HS-5 (cell line): ENCODE results near the gene PCNX3.

Source experiments
- DNase-seq: peaks from one replicate; pipeline ENCODE4 v3.0.0-alpha.2; 2012; ENCODE audit warnings: low read depth

Gene PCNX3

DNA sequence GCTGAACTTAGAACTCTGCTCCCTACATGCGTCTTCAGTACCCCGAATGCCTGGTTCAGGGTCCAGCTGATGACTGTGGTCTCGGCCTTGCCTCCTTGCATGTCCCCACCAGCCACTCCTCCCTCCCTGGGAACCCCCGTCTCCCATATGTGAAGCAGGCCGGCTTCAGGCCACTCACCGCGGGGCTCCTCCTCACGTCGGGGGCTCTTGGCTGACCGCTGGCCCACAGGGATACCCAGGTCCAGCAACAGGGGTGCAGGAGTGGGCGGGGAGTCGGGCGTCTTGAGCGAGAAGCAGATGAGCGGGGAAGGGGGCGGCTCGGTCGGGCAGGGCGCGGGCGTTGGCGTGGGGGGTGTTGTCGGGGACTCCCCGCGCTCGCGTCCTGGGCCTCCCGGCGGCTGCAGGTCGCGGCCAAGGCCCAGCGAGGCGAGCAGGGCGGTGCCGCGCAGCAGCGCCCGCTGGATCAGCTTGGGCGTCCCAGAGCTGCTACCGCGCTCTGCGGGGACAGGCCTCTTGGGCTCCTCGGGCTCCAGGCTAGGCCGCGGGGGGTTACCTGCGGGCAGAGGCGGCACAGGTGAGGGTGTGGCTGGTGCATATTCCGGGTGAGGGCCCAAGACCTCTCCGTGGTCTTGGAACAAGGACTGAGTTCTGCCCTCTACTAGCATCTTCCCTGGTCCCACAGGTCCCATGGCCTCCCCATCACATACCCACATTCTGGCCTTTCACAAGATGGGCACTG lies 16.2 kb upstream of the PCNX3 start:
- no peak for DNase-seq

DNA sequence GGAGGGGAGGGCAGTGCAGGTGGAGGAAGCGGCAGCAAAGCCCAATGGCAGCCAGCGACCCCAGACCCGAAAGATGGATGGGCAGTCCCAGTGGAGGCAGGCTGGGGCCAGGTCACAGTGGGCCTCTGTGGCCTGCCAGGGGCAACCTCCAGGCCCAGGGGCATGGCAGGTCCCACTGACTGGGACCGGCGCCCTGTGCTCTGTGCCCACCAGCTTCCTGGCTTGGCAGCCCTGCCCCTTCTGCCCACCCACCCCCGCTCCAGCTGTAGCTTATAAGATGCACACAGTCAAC lies 15.7 kb upstream of the PCNX3 start:
- no peak for DNase-seq

DNA sequence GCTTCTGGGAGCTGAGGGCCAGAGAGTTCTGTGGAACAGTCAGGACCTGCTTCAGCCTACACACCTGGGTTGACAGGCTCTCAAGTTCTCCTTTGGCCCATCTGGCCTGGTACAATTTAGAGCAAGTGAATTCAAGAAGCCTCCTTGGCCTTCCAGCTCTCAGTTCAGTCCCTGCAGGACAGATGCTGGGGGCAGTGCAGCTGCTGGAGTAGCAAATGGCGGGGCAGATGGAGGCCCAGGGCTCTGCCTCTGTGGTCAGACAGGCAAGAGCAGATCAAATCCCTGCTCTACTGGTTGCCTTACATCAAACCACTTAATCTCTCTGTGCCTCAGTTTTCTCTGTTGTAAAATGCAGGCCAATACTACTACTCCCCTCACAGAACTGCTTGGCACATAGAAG lies 11.3 kb upstream of the PCNX3 start:
- DNase-seq: no peak

DNA sequence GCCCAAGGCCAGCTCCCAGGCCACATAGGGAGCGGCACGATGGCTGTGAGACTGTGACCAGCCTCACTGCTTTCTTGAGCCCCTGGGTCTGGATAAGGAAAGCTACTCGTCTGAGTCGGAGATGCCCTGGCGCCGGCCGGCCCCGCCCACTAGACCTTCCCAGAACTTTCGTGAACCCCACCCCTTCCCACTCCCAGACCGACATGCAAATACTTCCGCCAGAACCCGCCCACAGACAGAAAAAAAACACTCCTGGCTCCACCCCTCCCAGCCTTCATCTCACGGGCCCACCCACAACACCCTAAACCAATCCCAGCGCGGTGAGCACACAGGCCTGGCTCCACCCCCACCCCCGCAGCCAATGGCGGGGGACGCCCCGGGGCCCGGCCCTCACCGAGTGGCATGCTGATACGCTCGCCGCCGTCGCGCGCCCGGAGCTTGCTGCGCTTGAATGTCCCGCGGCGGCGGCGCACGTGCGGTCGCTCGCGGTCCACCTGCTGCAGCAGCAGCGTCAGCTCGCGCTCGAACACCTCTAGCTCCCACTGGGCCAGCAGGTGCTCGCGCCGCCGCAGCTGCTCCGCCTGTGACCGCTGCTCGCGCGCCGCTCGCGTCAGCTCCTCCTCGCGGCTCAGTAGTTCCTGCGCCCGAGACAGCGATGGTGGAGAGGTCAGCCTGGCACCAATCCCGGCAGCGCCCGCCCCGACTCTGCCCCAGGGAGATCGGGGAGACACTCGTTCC lies 8.5 kb upstream of the PCNX3 start:
- peak; percentile 37 for DNase-seq

DNA sequence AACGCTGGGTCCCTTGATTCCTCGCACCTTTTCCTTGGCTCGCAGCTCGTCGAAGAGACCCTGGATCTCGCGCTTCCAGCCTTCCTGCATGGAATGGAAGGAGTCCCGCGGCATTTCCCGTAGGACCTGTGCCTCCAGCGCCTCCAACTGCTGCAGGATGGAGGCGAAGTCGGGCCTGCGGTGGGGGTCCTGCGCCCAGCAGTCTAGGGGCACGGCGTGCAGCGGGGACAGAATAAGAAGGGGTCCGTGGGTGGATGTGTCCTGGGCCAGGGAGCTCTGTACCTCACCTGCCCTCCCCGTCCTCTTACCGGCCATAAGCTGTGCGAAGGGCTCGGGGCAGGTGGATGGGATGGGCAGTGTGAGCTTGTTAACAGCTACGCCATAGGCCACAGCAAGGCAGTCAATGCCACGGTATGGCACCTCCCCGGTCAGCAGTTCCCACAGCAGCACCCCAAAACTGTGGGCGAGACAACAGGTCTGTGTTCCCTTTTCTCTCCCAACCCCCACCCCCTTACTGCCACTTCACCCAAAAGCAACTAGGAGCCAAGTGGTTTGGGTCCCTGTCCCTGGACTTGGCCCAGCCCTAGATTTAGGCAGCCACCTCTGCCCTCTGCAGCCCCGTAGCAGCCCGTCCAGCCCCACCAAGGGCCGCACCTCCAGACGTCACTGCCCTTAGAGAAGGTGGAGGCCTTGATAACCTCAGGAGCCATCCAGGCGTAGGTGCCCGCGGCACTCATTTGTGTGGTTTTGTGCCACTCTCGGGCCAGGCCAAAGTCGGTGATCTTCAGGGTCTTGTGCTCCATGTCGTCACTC lies 7.8 kb upstream of the PCNX3 start:
- no peak for DNase-seq

DNA sequence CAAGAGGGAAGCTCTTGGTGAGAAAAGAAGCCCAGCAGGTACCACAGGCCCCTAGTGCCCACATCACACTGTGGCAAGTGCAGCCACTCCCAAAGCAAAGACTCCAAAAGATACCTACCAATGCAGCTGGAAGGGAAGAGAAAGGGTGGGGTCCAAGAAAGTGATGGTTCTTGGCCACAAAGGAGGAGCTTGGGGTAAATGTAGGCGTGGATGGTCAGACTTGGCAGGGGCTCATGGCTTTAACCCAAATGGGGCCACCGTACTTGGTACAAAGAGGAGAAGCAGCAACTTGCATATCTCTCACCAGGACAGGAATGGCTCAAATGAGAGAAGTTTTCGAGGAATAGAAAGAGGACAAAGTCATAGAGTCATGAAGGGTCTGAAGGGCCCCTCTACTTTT lies 6.3 kb upstream of the PCNX3 start:
- no peak for DNase-seq

DNA sequence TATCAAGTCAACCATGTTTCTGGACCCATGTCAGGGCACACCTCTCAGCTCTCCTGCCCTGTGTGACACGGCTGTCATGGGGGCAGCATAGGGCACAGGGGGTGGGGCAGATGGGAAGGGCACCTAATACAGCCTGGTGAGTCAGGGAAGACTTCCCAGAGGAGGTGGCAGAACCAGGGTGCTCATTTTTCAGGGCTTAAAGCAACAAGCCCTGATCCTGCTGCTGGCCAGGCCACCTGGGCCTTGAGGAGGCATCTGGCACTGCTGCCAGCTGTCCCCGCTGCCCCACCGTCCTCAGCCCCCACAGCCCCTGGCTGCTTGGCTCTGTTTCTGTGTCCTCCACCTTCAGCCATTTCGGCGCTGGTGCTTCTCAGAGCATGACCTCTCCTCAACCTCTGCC lies 5.9 kb upstream of the PCNX3 start:
- no peak for DNase-seq

DNA sequence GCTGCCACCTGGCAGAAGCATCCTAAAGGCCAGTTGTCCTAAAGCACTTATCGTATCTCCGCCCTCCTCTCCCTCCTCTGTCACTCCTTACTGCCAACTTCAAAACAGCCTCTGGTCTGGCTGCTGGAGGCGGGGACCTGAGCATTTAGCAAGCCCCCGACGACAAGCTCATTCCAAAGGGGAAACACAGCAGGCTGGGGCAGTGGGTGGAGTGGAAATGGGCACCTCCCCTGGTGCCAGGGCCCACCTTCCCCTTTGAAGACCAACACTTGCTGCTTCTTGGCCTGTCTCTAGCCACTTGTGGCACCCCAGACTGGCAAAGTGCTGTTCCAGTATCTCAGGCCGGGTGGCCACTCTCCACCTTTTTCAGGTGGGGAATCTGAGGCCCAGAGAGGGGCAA lies 5.2 kb upstream of the PCNX3 start:
- DNase-seq: no peak

DNA sequence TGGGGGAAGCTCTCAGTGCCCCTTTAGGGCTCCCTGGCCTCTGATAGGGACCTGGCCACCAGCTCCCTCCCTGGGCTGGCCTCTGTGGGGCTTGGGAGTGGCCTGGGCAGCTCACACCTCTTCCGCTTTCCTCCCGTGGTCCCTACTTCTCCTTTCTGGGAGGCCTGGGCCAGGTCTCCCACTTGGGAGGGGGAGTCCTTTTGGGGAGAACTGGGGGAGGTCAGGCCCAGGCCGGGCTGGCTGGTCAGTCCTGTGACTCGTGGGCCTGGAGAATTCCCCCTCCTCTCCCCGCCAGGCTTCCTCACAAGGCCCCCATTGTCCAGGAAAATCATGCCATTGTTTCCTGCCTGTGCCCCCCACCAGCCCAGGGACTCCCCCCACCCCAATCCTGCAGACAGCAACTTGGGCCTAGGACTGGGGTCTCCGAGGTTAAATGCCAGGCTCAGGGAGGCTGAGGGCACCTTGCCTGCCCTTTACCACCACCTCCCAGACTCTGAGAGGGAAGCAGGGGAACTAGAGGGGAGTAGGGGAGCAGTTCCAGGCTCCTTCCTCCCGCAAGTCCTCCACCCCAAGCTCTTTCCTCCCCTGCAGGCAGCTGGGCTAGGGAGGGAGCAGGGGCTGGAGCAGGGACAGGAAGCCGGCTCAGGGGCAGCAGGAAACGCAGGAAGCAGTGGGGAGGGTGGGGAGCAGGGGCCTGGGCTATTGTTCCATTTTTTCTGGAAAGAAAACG lies 4.4 kb upstream of the PCNX3 start:
- no peak for DNase-seq

DNA sequence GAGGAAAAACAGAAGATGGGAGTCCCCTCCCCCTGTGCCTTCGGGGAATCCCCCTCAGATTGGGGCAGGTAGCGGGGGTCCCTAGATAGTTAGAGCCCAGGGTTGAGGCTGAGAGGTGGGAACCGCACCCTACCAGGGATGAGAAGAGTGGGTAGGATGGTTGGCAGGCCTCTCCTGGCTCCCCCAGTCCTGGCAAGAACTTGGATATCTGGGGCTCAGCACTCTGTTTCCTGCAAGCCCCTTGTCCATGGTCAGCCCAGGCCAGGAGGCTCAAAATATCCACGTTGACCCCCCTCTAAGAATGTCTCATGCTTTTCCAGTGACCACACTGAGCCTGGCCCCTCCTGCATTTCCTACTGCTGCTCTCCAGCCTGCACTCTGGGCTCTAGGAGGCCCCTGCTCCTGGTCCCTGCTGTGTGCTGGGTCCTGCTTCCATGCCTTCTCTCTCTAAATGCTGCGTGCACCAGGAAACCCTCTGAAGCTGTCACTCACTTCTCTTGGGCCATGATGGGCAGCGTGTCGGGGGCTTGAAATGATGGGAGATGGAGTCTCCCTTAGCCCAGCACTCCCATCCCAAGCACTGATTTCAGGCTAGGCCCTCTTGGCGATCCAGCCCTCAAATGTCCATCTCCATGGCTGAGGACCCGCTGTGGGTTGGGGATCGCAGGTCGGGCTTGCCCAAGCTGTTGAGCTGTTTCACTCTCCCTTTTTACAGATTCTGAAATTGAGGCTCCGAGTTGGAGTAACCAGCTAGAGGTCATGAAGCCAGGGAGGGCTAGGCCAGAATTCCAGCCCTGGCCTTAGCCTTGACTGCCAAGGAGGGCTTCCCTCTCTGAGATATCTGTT lies 3.6 kb upstream of the PCNX3 start:
- no peak for DNase-seq

DNA sequence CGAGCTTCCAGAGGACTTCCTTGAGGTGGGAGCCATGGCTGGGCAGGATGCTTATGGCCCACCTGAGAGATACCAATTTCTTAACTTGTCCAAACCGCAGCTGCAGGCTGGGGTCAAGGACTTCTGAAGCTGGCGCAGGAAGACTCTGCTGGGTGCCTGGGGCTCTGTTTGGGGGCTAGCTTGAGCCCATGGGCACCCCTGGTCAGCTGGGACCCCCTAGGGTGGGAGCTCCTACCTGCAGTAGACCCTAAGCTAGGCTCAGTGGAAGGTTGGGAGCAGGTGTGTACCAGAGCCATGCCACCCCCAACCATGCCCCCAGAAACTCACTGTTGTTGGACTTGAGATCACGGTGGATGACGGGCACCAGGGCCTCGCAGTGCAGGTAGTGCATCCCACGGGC lies 2.9 kb upstream of the PCNX3 start:
- no peak for DNase-seq

DNA sequence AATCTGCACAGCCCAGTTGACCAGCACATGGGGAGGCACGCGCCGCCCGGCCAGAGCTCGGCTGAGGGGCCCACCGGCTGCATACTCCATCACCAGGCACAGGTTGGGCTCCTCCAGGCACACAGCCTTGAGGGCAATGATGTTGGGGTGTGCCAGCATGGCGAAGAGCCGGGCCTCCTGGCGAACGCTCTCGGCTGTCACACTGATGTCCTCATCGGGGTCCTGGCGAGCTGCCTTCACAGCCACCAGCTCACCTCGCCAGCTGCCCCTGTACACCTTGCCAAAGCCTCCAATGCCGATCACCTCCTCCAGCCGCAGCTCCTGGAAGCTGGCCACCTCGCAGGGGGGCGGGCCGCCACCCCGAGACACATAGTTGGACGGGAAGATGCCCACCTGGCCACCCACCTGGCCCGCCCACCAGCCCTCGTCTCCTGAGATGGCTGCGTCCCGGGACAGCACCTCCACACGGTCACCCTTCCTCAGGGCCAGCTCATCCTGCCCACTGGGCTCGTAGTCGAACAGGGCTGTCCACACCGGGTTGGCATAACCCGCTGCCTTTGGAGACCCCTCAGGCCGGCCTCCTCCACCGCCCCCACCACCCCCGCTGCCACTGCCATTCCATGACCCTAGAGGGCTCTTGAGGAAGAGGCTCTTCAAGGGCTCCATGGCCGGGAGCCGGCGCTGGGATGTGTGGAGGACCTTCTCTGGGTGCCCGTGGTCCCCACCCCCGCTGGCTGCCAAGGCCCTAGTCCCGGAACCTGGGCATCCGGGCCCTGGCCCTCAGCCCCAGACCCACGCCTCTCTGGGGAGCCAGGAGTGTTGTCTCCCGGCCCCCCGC lies 2.3 kb upstream of the PCNX3 start:
- no peak for DNase-seq

DNA sequence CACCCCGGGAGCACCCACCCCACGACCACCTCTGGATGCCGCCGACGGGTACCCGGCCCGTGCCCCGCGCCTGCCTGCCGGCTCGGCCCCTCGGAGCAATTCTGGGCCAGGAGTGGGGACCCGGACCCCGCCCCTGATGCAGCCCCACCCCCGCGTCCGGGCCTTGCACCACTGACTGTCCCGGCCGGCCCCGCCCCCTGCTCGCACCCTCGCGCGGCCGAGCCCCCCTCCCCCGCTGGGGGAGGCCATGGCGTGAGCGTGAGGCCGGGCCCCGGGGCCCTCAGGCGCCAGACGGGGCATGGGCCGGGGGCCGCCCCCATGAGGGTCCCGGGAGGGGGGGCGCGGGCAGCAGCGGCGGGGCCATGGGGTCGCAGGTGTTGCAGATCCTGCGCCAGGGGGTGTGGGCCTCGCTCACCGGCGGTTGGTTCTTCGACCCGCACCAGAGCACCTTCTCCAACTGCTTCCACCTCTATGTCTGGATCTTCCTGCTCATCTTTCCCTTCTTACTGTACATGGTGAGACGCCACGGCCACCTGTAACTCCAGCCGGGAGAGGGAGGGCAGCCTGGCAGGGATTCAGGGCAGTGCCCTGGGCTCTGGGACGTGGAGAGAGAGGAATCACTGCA lies 486 bp downstream of the PCNX3 start:
- DNase-seq: no peak

DNA sequence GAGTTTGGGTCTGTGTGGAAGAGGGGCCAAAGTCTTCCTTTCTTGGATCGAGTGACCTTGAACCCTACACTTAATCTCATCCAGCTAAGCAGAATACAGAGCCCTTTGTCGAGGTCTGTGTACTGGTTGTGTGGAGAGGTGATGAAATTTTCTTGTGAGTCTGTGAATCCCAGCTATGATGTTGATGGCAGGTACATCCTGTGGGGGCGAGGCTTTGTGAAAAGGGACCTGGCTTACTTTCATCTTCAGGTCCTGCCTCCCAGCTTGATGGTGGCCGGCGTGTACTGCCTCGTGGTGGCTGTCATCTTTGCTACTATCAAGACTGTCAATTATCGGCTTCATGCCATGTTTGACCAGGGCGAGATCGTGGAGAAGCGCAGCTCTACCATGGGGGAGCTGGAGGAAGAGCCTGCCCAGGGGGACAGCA lies 1.0 kb downstream of the PCNX3 start:
- no peak for DNase-seq

DNA sequence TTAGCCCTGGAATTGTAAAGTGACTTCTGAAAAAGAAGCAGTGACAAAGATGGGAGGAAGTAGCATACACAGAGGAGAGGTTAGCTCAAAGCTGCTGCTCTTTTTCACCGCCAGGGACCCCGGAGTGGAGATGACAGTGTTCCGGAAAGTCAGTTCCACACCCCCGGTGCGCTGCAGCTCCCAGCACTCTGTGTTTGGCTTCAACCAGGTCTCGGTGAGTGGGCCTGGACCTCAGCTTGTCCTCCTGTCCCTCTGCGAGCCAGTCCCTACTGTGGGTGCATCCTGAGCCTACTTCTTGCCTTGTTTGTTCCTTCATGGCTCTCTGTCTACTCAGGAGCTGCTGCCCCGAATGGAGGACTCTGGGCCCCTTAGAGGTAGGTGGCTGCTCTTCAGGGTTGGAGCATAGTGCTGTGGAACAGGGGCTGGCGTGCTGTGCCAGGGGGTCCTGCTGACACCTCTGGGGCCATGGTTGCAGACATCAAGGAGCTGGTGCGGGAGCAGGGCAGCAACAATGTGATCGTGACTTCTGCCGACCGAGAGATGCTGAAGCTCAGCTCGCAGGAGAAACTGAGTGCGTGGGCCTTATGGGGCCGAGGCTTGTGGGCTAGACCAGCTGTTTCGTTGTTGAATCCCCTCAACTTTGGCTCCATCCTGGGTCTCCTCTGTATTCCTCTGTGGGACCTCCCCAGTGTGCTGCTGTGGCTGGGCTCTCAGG lies 1.7 kb downstream of the PCNX3 start:
- no peak for DNase-seq

DNA sequence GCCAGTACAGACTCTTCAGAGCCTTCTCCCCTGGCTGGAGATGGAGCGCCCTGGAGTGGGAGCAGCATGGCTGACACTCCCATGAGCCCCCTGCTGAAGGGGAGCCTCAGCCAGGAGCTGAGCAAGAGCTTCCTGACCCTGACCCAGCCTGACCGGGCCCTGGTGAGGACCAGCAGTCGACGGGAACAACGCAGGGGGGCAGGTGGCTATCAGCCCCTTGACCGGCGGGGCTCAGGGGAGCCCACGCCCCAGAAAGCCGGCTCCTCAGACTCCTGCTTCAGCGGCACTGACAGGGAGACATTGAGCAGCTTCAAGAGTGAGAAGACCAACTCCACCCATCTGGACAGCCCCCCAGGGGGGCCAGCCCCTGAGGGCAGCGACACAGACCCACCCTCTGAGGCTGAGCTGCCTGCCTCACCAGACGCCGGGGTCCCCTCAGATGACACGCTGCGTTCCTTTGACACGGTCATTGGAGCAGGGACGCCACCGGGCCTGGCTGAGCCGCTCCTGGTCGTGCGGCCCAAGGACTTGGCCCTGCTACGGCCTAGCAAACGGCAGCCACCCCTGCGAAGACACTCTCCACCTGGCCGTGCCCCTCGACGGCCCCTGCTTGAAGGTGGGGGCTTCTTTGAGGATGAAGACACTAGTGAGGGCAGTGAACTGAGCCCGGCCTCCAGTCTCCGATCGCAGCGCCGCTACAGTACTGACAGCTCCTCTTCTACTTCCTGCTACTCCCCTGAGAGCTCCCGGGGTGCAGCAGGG lies 2.6 kb downstream of the PCNX3 start:
- no peak for DNase-seq

DNA sequence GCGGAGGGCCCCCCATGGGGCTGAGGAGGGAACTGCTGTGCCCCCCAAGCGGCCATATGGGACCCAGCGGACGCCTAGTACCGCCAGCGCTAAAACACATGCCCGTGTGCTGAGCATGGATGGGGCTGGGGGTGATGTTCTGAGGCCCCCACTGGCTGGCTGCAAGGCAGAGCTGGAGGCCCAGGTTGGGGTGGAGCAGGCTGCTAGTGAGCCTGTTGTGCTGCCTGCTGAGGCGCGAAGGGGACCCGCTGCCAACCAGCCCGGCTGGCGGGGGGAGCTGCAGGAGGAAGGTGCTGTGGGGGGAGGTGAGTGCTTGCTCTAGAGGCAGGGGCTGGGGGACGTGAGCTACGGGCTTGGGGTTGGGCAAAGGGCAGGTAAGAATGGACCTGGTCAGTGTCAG lies 3.2 kb downstream of the PCNX3 start:
- no peak for DNase-seq

DNA sequence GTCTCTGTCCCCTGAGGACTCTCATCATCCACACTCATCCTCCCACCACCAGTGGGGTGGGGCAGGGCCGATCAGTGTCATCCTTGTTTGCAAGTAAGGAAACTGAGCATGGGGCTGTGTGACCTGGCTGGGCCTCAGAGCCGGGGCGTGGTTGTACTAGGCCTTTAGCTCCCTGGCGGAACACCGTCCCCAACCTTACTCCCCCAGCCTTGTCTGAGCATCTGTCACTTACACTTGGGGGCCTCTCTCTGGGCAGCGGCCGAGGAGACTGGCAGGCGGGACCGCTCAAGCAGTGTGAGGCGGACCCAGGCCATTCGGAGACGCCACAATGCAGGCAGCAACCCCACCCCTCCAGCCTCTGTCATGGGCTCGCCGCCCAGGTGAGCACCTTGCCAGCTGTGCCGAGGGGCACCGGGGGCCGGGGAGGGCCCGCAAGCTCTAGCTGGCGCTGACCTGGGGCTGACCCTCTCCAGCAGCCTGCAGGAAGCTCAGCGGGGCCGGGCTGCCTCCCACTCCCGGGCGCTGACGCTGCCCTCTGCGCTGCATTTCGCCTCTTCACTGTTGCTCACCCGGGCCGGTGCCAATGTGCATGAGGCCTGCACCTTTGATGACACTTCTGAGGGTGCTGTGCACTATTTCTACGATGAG lies 3.8 kb downstream of the PCNX3 start:
- no peak for DNase-seq
